Prostate gland (tissue), 2 donors: Measurements from ENCODE around the gene DNMT1.

ENCODE experiments used
- POLR2A ChIP-seq: fragments of 450-650 bp; IDR thresholded peaks from one replicate; pipeline ENCODE4 v1.6.1; 2016; ENCODE audit warnings: antibody characterized with exemption, mild to moderate bottlenecking
- TF ChIP-seq, protein P1 (sequence below), 4 experiments: fragments of 200-600 bp in 2 of 4; fragments of 450-650 bp in 2 of 4; sonication (generic) in 2 of 4; IDR thresholded peaks; 1 replicate in 3 of 4; 2 replicates in 1 of 4; pipeline ENCODE4 v1.5.1; 2016 to 2019; ENCODE audit warnings: antibody characterized with exemption in 4 of 4, mild to moderate bottlenecking in 2 of 4, moderate library complexity in 2 of 4

DNA sequence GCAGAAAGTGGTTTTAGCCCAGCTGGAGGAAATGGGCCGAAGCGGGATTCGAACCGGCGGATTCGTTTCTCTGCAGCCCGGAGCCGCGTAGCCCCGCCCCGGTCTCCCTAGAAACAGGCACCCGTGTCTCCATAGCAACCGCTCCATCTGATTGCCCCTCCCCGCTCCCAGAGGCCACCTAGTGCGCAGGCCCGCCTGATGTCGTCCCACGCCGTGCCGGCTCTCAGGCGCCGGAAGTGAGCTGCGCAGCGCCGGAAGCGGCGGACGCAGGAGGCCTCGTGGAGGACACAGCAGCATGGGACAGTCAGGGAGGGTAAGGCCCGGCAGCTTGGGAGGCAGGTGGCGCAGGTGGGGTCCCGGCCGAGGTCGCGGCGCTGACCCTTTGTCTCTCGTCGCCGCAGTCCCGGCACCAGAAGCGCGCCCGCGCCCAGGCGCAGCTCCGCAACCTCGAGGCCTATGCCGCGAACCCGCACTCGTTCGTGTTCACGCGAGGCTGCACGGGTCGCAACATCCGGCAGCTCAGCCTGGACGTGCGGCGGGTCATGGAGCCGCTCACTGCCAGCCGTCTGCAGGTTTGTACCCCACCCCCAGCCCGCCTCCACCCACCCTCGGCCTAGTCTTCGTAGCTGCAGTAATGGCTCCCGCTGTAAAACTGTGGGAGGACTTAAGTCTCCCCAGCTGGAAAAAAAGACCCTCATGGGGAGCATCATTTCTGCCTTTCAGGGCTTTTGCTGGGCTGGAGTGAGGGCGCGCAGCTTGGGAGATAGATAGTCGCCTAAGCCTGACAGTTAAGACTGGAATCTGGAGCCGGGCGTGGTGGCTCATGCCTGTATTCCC is 88.4 kb downstream of the DNMT1 start, which contains the start of gene PPAN:
- TF ChIP-seq, protein P1, sequence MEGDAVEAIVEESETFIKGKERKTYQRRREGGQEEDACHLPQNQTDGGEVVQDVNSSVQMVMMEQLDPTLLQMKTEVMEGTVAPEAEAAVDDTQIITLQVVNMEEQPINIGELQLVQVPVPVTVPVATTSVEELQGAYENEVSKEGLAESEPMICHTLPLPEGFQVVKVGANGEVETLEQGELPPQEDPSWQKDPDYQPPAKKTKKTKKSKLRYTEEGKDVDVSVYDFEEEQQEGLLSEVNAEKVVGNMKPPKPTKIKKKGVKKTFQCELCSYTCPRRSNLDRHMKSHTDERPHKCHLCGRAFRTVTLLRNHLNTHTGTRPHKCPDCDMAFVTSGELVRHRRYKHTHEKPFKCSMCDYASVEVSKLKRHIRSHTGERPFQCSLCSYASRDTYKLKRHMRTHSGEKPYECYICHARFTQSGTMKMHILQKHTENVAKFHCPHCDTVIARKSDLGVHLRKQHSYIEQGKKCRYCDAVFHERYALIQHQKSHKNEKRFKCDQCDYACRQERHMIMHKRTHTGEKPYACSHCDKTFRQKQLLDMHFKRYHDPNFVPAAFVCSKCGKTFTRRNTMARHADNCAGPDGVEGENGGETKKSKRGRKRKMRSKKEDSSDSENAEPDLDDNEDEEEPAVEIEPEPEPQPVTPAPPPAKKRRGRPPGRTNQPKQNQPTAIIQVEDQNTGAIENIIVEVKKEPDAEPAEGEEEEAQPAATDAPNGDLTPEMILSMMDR (IDR thresholded peaks at IDR 0.05), result peak in 1 of 4 experiments; percentile 48
- peak; percentile 50 for TF ChIP-seq POLR2A
